Neuronal stem cell (in vitro differentiated cells): Measurements from ENCODE around the gene IGSF9.

Experiments
- DNase-seq: peaks from one replicate; pipeline ENCODE4 v3.0.0-alpha.2; 2013; ENCODE audit warnings: low spot score
- H2AFZ ChIP-seq: one replicate; pipeline ENCODE4 v1.6.1; 2013; ENCODE audit warnings: mild to moderate bottlenecking, low read length, inconsistent platforms
- H2AK5ac ChIP-seq: 2 replicates; pipeline ENCODE4 v1.6.1; 2013; ENCODE audit warnings: low read depth, mild to moderate bottlenecking, inconsistent platforms, low read length, moderate library complexity, mixed read lengths
- H2BK120ac ChIP-seq: 2 replicates; pipeline ENCODE4 v1.6.1; 2013; ENCODE audit warnings: low read depth, mild to moderate bottlenecking, inconsistent platforms, low read length, moderate library complexity, mixed read lengths
- H2BK12ac ChIP-seq: one replicate; pipeline ENCODE4 v1.6.1; 2013; ENCODE audit warnings: low read length, inconsistent platforms
- H2BK15ac ChIP-seq: 2 replicates; pipeline ENCODE4 v1.6.1; 2013; ENCODE audit warnings: mild to moderate bottlenecking, low read length, inconsistent platforms, mixed read lengths
- H2BK5ac ChIP-seq: one replicate; pipeline ENCODE4 v1.6.1; 2013; ENCODE audit warnings: inconsistent platforms, mild to moderate bottlenecking, low read length, moderate library complexity
- H3K14ac ChIP-seq: one replicate; pipeline ENCODE4 v1.6.1; 2013; ENCODE audit warnings: low read length, inconsistent platforms
- H3K18ac ChIP-seq: 2 replicates; pipeline ENCODE4 v1.6.1; 2013; ENCODE audit warnings: low read length, inconsistent platforms
- H3K23ac ChIP-seq: 2 replicates; pipeline ENCODE4 v1.6.1; 2013; ENCODE audit warnings: low read depth, mild to moderate bottlenecking, mixed read lengths, low read length, inconsistent platforms; ENCODE audit not compliant: poor library complexity
- H3K27ac ChIP-seq: replicated peaks from 3 replicates; pipeline ENCODE4 v1.5.1; 2013; ENCODE audit warnings: low read length, inconsistent platforms
- H3K27me3 ChIP-seq, 3 experiments: 2 replicates each; pipeline ENCODE4 v1.6.1; 2013; ENCODE audit warnings: low read length in 3 of 3, mild to moderate bottlenecking in 2 of 3, inconsistent platforms in 1 of 3, low read depth in 1 of 3, mixed read lengths in 1 of 3, moderate library complexity in 1 of 3; ENCODE audit not compliant: control insufficient read depth in 3 of 3, insufficient read depth in 3 of 3
- H3K36me3 ChIP-seq, 2 donors: replicated peaks in 1 of 2; 2 replicates each; pipeline ENCODE4 v1.6.1; 2013; ENCODE audit warnings: low read length in 2 of 2; ENCODE audit not compliant: control insufficient read depth in 2 of 2, insufficient read depth in 2 of 2
- H3K4ac ChIP-seq: 2 replicates; pipeline ENCODE4 v1.6.1; 2013; ENCODE audit warnings: inconsistent platforms, mild to moderate bottlenecking, low read length, moderate library complexity
- H3K4me1 ChIP-seq, 2 donors: 1 replicate in 1 of 2; 2 replicates in 1 of 2; pipeline ENCODE4 v1.6.1; 2013; ENCODE audit warnings: low read length in 2 of 2, low read depth in 1 of 2; ENCODE audit not compliant: control insufficient read depth in 2 of 2, insufficient read depth in 1 of 2
- H3K4me2 ChIP-seq: one replicate; pipeline ENCODE4 v1.6.1; 2013; ENCODE audit warnings: mild to moderate bottlenecking, low read length, inconsistent platforms; ENCODE audit not compliant: insufficient read depth, poor library complexity, severe bottlenecking
- H3K4me3 ChIP-seq, 2 donors: 2 replicates each; pipeline ENCODE4 v1.5.1; 2013; ENCODE audit warnings: low read length in 2 of 2, mild to moderate bottlenecking in 2 of 2, inconsistent platforms in 1 of 2, moderate library complexity in 1 of 2
- H3K79me1 ChIP-seq: one replicate; pipeline ENCODE4 v1.6.1; 2013; ENCODE audit warnings: low read depth, mild to moderate bottlenecking, inconsistent platforms, low read length, moderate library complexity
- H3K9ac ChIP-seq: one replicate; pipeline ENCODE4 v1.6.1; 2013; ENCODE audit warnings: mild to moderate bottlenecking, low read depth, low read length, inconsistent platforms; ENCODE audit not compliant: poor library complexity
- H3K9me3 ChIP-seq, 2 donors: replicated peaks in 1 of 2; 2 replicates each; pipeline versions ENCODE3 to v1.6.1; 2013; ENCODE audit warnings: low read length in 2 of 2, mild to moderate bottlenecking in 2 of 2, inconsistent platforms in 1 of 2, low read depth in 1 of 2, mixed read lengths in 1 of 2, moderate library complexity in 1 of 2; ENCODE audit not compliant: control insufficient read depth in 2 of 2, insufficient read depth in 1 of 2
- H4K8ac ChIP-seq: one replicate; pipeline ENCODE4 v1.6.1; 2013; ENCODE audit warnings: low read depth, mild to moderate bottlenecking, inconsistent platforms, low read length, moderate library complexity
- H4K91ac ChIP-seq: one replicate; pipeline ENCODE4 v1.6.1; 2013; ENCODE audit warnings: low read length, low read depth, mild to moderate bottlenecking, inconsistent platforms; ENCODE audit not compliant: poor library complexity
- WGBS, 2 donors: extraction: QIAGEN DNeasy Blood & Tissue Kit; methylation state at CpG; one replicate each; pipeline ENCODE4 v1.1.7; 2013; ENCODE audit warnings: missing lambda C conversion rate in 2 of 2, mixed read lengths in 1 of 2; ENCODE audit not compliant: insufficient read length in 2 of 2, insufficient replicate concordance in 1 of 2; ENCODE audit errors: extremely low coverage in 2 of 2; 5-methylcytosine and 5-hydroxymethylcytosine counted together

The IGSF9 gene

GRCh38 chr1:159922511-159923202 is 22.8 kb downstream of the IGSF9 start:
- peaks cover 3% of the 10 kb centered on the region for H3K79me1 ChIP-seq
- no peak overlapping the region for H2BK5ac ChIP-seq
- peak overlapping the region; percentile 13 for H3K18ac ChIP-seq
- no peaks in the 10 kb centered on the region for H3K9me3 ChIP-seq
- H3K23ac ChIP-seq, result peak overlapping the region; percentile 50
- H3K27ac ChIP-seq, result no peak overlapping the region
- DNase-seq, result no peak
- H2BK15ac ChIP-seq, result no peak overlapping the region
- H4K91ac ChIP-seq, result no peak overlapping the region
- H4K8ac ChIP-seq, result no peak overlapping the region
- H3K4ac ChIP-seq, result no peak overlapping the region
- H3K4me1 ChIP-seq, result peaks cover 20 to 22% of the 10 kb centered on the region in 2 donors
- no peak overlapping the region for H2BK120ac ChIP-seq
- no peak overlapping the region for H3K4me3 ChIP-seq
- no peak overlapping the region for H3K4me2 ChIP-seq
- WGBS, 2 donors, result no CpG with 5 or more reads among the region's 8 CpGs
- H2AFZ ChIP-seq, result no peak overlapping the region
- no peak overlapping the region for H2BK12ac ChIP-seq
- peak overlapping the region; percentile 92 for H2AK5ac ChIP-seq
- peaks cover 6 to 7% of the 10 kb centered on the region in 2 donors for H3K36me3 ChIP-seq
- H3K9ac ChIP-seq, result no peak overlapping the region
- H3K27me3 ChIP-seq, result peaks cover 0 to 13% (median 3%) of the 10 kb centered on the region in 3 experiments
- peak overlapping the region; percentile 75 for H3K14ac ChIP-seq

GRCh38 chr1:159921700-159922504 is 23.5 kb downstream of the IGSF9 start:
- no peak overlapping the region for H3K27ac ChIP-seq
- H3K4me3 ChIP-seq, result no peak overlapping the region
- H2AFZ ChIP-seq, result no peak overlapping the region
- H2BK15ac ChIP-seq, result peak overlapping the region; percentile 2
- WGBS, 2 donors, result no CpG with 5 or more reads among the region's 18 CpGs
- no peak overlapping the region for H2BK120ac ChIP-seq
- H3K4me2 ChIP-seq, result no peak overlapping the region
- H4K8ac ChIP-seq, result no peak overlapping the region
- H3K23ac ChIP-seq, result peak overlapping the region; percentile 50
- H2BK5ac ChIP-seq, result no peak overlapping the region
- H3K4ac ChIP-seq, result no peak overlapping the region
- H3K4me1 ChIP-seq, result peaks cover 20 to 26% of the 10 kb centered on the region in 2 donors
- H4K91ac ChIP-seq, result no peak overlapping the region
- peaks cover 3% of the 10 kb centered on the region for H3K79me1 ChIP-seq
- peaks cover 0 to under 1% of the 10 kb centered on the region in 2 donors for H3K36me3 ChIP-seq
- H3K9ac ChIP-seq, result no peak overlapping the region
- no peaks in the 10 kb centered on the region for H3K9me3 ChIP-seq
- H3K14ac ChIP-seq, result peak overlapping the region; percentile 75
- peaks cover 0 to 13% (median 3%) of the 10 kb centered on the region in 3 experiments for H3K27me3 ChIP-seq
- H2BK12ac ChIP-seq, result no peak overlapping the region
- H3K18ac ChIP-seq, result no peak overlapping the region
- no peak for DNase-seq
- H2AK5ac ChIP-seq, result peak overlapping the region; percentile 92

- no peak overlapping the region for H4K91ac ChIP-seq
- H3K4me2 ChIP-seq, result no peak overlapping the region
- no peak overlapping the region for H2AFZ ChIP-seq
- H3K27me3 ChIP-seq, result peaks cover 0 to 13% (median 3%) of the 10 kb centered on the region in 3 experiments
- no peak overlapping the region for H3K18ac ChIP-seq
- DNase-seq, result no peak
- no peaks in the 10 kb centered on the region for H3K9me3 ChIP-seq
- no peak overlapping the region for H4K8ac ChIP-seq
- H3K79me1 ChIP-seq, result peaks cover 3% of the 10 kb centered on the region
- no peak overlapping the region for H2BK5ac ChIP-seq
- H3K4me1 ChIP-seq, result peaks cover 25 to 32% of the 10 kb centered on the region in 2 donors
- H2BK15ac ChIP-seq, result no peak overlapping the region
- H2BK12ac ChIP-seq, result no peak overlapping the region
- H2AK5ac ChIP-seq, result no peak overlapping the region
- no peaks in the 10 kb centered on the region for H3K36me3 ChIP-seq
- H3K14ac ChIP-seq, result no peak overlapping the region
- H2BK120ac ChIP-seq, result no peak overlapping the region
- no peak overlapping the region for H3K9ac ChIP-seq
- H3K27ac ChIP-seq, result no peak overlapping the region
- no peak overlapping the region for H3K4me3 ChIP-seq
- H3K23ac ChIP-seq, result no peak overlapping the region
- H3K4ac ChIP-seq, result no peak overlapping the region
- no CpG with 5 or more reads among the region's 1 CpG for WGBS, 2 donors
Measured at GRCh38 chr1:159921251-159921650, 24.2 kb downstream of the IGSF9 start.

GRCh38 chr1:159920651-159921050 is 24.8 kb downstream of the IGSF9 start:
- H3K9me3 ChIP-seq, result no peaks in the 10 kb centered on the region
- H3K9ac ChIP-seq, result no peak overlapping the region
- no CpG with 5 or more reads among the region's 1 CpG for WGBS, 2 donors
- no peak overlapping the region for H3K18ac ChIP-seq
- H3K4ac ChIP-seq, result no peak overlapping the region
- DNase-seq, result no peak
- no peak overlapping the region for H2BK15ac ChIP-seq
- H4K91ac ChIP-seq, result no peak overlapping the region
- H2BK5ac ChIP-seq, result no peak overlapping the region
- H2BK12ac ChIP-seq, result no peak overlapping the region
- no peak overlapping the region for H3K23ac ChIP-seq
- H3K27me3 ChIP-seq, result peaks cover 2 to 13% (median 3%) of the 10 kb centered on the region in 3 experiments
- H3K4me3 ChIP-seq, result no peak overlapping the region
- H2AFZ ChIP-seq, result no peak overlapping the region
- no peak overlapping the region for H2AK5ac ChIP-seq
- H2BK120ac ChIP-seq, result no peak overlapping the region
- no peak overlapping the region for H3K4me2 ChIP-seq
- H3K27ac ChIP-seq, result no peak overlapping the region
- H4K8ac ChIP-seq, result no peak overlapping the region
- no peaks in the 10 kb centered on the region for H3K36me3 ChIP-seq
- H3K79me1 ChIP-seq, result peaks cover 3% of the 10 kb centered on the region
- peaks cover 24 to 34% of the 10 kb centered on the region in 2 donors for H3K4me1 ChIP-seq
- no peak overlapping the region for H3K14ac ChIP-seq
